Measurements from ENCODE around the gene DCLK1.

DCLK1 gene

DNA sequence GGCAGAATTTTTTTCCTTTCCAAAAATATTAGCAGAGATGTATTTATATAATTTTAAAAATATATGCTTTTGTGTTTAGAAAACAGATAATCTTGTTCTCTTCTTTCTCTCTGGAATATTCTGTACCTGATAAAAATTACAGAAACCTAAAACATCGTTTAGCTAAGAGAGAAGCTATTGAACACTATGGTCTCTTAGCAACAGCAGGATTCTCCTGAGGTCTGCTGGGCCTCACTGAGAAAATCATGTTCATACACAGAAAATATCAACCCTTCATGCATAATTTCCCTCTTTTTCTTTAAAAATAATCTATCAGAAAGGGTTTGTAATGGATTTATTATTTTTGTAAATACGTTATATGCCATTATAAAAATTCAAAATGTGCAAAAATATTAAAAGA is 242.2 kb downstream of the DCLK1 start:
- TF ChIP-seq, protein P1, sequence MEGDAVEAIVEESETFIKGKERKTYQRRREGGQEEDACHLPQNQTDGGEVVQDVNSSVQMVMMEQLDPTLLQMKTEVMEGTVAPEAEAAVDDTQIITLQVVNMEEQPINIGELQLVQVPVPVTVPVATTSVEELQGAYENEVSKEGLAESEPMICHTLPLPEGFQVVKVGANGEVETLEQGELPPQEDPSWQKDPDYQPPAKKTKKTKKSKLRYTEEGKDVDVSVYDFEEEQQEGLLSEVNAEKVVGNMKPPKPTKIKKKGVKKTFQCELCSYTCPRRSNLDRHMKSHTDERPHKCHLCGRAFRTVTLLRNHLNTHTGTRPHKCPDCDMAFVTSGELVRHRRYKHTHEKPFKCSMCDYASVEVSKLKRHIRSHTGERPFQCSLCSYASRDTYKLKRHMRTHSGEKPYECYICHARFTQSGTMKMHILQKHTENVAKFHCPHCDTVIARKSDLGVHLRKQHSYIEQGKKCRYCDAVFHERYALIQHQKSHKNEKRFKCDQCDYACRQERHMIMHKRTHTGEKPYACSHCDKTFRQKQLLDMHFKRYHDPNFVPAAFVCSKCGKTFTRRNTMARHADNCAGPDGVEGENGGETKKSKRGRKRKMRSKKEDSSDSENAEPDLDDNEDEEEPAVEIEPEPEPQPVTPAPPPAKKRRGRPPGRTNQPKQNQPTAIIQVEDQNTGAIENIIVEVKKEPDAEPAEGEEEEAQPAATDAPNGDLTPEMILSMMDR (IDR thresholded peaks at IDR 0.05; ENCODE audit: borderline replicate concordance, insufficient read depth, low read depth, low read length) = no peak
- H3K4me3 ChIP-seq (ENCODE audit: low read depth, low read length) = no peak overlapping the region

- TF ChIP-seq, protein P1 (IDR thresholded peaks at IDR 0.05; ENCODE audit: borderline replicate concordance, insufficient read depth, low read depth, low read length) = no peak
- no peak overlapping the region for H3K4me3 ChIP-seq (ENCODE audit: low read depth, low read length)
These were observed 242.7 kb downstream of the DCLK1 start for GRCh38 chr13:35888457-35888883.

DNA sequence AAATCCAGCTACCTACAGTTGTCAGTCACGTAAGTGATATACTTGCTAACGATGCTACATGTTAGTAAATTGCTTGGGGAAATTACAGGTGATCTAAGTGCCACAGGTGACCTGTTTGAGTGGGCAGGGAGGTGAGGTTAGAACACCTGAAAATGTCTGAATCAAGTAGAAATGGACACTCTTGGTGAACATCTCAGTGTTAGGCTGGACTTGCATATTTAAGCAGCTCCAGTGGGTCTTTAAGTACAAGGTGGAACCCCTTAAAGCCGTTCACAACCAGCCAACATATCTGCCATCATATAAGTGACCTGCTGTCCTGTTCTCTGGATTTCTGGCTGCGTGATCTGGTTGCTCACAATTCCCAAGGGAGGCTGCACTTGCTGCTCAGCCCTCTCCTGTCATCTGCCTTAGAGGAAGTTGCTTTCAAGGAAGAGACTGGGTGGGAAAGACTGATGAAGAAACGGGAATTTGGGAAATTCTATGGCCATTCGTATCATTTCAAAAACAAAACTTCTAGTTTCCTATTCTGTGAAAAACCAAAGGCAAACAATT is 244.0 kb downstream of the DCLK1 start:
- H3K4me3 ChIP-seq (ENCODE audit: low read depth, low read length) = no peak overlapping the region
- TF ChIP-seq, protein P1 (IDR thresholded peaks at IDR 0.05; ENCODE audit: borderline replicate concordance, insufficient read depth, low read depth, low read length) = no peak

- TF ChIP-seq, protein P1 (IDR thresholded peaks at IDR 0.05; ENCODE audit: borderline replicate concordance, insufficient read depth, low read depth, low read length) = no peak
- no peak overlapping the region for H3K4me3 ChIP-seq (ENCODE audit: low read depth, low read length)
These were observed 244.7 kb downstream of the DCLK1 start for GRCh38 chr13:35886332-35887114.

- TF ChIP-seq, protein P1 (IDR thresholded peaks at IDR 0.05; ENCODE audit: borderline replicate concordance, insufficient read depth, low read depth, low read length) = no peak
- H3K4me3 ChIP-seq (ENCODE audit: low read depth, low read length) = no peak overlapping the region
These were observed 246.9 kb downstream of the DCLK1 start for GRCh38 chr13:35884211-35884760.

GRCh38 chr13:35882722-35883497 is 248.3 kb downstream of the DCLK1 start:
- H3K4me3 ChIP-seq (ENCODE audit: low read depth, low read length) = no peak overlapping the region
- TF ChIP-seq, protein P1 (IDR thresholded peaks at IDR 0.05; ENCODE audit: borderline replicate concordance, insufficient read depth, low read depth, low read length) = no peak
